Measurements from ENCODE around the gene VSIR. TPM values are rescaled to one million over a fixed set of nuclear protein-coding genes. Genes with fewer than 3 reads are reported as not detected.

The VSIR gene
- total and polyA plus RNA-seq, 10 of the 15 experiments (the other 5 are each of a cell fraction or from before 2014, with no cell fraction given): 0.19 to 12.5 (median 6.7) TPM

- no peak for TF ChIP-seq MTA2 (IDR thresholded peaks at IDR 0.05; ENCODE audit: low read depth)
- TF ChIP-seq NRF1 (conservative IDR thresholded peaks at IDR 0.05; ENCODE audit: low read depth, low read length): no peak
- no peak for TF ChIP-seq RELB (IDR thresholded peaks at IDR 0.05; ENCODE audit: low read depth)
- TF ChIP-seq NFYA (IDR thresholded peaks at IDR 0.05; ENCODE audit: borderline replicate concordance, low read depth, low read length): no peak
- TF ChIP-seq KDM1A (IDR thresholded peaks at IDR 0.05; ENCODE audit: borderline replicate concordance): no peak
- TF ChIP-seq, protein P1, sequence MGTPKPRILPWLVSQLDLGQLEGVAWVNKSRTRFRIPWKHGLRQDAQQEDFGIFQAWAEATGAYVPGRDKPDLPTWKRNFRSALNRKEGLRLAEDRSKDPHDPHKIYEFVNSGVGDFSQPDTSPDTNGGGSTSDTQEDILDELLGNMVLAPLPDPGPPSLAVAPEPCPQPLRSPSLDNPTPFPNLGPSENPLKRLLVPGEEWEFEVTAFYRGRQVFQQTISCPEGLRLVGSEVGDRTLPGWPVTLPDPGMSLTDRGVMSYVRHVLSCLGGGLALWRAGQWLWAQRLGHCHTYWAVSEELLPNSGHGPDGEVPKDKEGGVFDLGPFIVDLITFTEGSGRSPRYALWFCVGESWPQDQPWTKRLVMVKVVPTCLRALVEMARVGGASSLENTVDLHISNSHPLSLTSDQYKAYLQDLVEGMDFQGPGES (IDR thresholded peaks at IDR 0.05): no peak
- no peak for TF ChIP-seq MXI1 (IDR thresholded peaks at IDR 0.05; ENCODE audit: low read depth, low read length)
- no peak for TF ChIP-seq ATF7 (IDR thresholded peaks at IDR 0.05; ENCODE audit: low read depth)
- TF ChIP-seq BACH1 (IDR thresholded peaks at IDR 0.05; ENCODE audit: borderline replicate concordance): no peak
- no peak for TF ChIP-seq EZH2 (IDR thresholded peaks at IDR 0.05; ENCODE audit: borderline replicate concordance, control insufficient read depth, low read depth, low read length)
- no peak overlapping the region for H3K4me2 ChIP-seq (ENCODE audit: control insufficient read depth, insufficient read depth)
- CTCF ChIA-PET: no interaction called here
- H3K27ac ChIP-seq (ENCODE audit: control insufficient read depth, insufficient read depth): no peak overlapping the region
- H3K4me3 ChIP-seq: no peak overlapping the region
- in situ Hi-C loops (cut with MboI): no loop called here
- H3K36me3 ChIP-seq (ENCODE audit: control insufficient read depth in 2 of 2, insufficient read depth in 2 of 2, low read length in 1 of 2): no peaks in the 10 kb centered on the region
- no peaks in the 10 kb centered on the region for H3K79me2 ChIP-seq (ENCODE audit: control insufficient read depth, insufficient read depth, low read length)
- SMC1A ChIA-PET (ENCODE audit: uncharacterized antibody, unreplicated experiment): no interaction called here
- peaks cover 15% of the 10 kb centered on the region for H3K4me1 ChIP-seq (ENCODE audit: control insufficient read depth, insufficient read depth, low read length)
- H4K20me1 ChIP-seq (ENCODE audit: control insufficient read depth, insufficient read depth): no peaks in the 10 kb centered on the region
- WGBS (ENCODE audit: insufficient coverage, insufficient replicate concordance, low lambda C conversion rate, missing lambda C conversion rate): 65% methylated on average over 16 of the region's 18 CpGs
- no peaks in the 10 kb centered on the region; a peak in 1 of 4 replicates for H3K27me3 ChIP-seq (replicated peaks in 1 of 2; ENCODE audit: control insufficient read depth in 2 of 2, insufficient read depth in 2 of 2, low read length in 1 of 2)
- POLR2A ChIA-PET: interaction anchor here (0.8 kb wide), 1 partner anchor 465 kb away, joined by 3 read pairs; no protein-coding TSS in a partner anchor
- BruUV-seq (replicated peaks): no TSS peak
- FAIRE-seq (no peak), DNase-seq (ENCODE audit: low read depth, low spot score) (no peak), ATAC-seq (no peak)
- RAD21 ChIA-PET (ENCODE audit: unreplicated experiment): no interaction called here
- H2AFZ ChIP-seq (ENCODE audit: control insufficient read depth, low read depth, low read length): no peak overlapping the region
- no peaks in the 10 kb centered on the region for H3K9me3 ChIP-seq (replicated peaks; ENCODE audit: control insufficient read depth, insufficient read depth, low read length)
- intact Hi-C loops (cut with micrococcal nuclease; ENCODE audit: unreplicated experiment): no loop called here
- H3K9ac ChIP-seq (ENCODE audit: control insufficient read depth, insufficient read depth, low read length): no peak overlapping the region
Observed at GRCh38 chr10:71784679-71785272, 11.5 kb upstream of the VSIR start.
